A549 (cell line): ENCODE measurements around the gene PSEN2. TPM values are rescaled to one million over a fixed set of nuclear protein-coding genes. Genes with fewer than 3 reads are reported as not detected.

Experiments used
- ATAC-seq, 2 experiments: fragments of 200-7000 bp in 1 of 2; fragments of >200 bp in 1 of 2; cut with Nextera tagmentation in 1 of 2; cut with Tn5 transposase in 1 of 2; 3 replicates each; pipeline versions ENCODE4 v1.8.0 to v1.9.1; 2018 to 2020; ENCODE audit warnings: mild to moderate bottlenecking in 1 of 2, moderate library complexity in 1 of 2
- CTCF ChIA-PET: fragments of 300-600 bp; sonication (Branson Sonifier 250); formaldehyde crosslinking; extraction: SDS; loops from one replicate; lab custom pipeline; 2021; ENCODE audit warnings: antibody characterized with exemption, inconsistent platforms; lab: Yijun Ruan, JAX
- POLR2A ChIA-PET: fragments of 350-600 bp; formaldehyde crosslinking; extraction: SDS; loops from one replicate; lab custom pipeline; 2021; ENCODE audit warnings: antibody characterized with exemption, inconsistent platforms; lab: Yijun Ruan, JAX
- DNase-seq, 2 experiments: peaks; one replicate each; pipeline versions ENCODE4 v3.0.0 to v3.0.0-alpha.2; 2011 to 2016; ENCODE audit warnings: low read depth in 1 of 2, low spot score in 1 of 2
- FAIRE-seq: peaks from 2 replicates; lab custom pipeline; 2011; peaks lifted over from hg19 to GRCh38; lab: Jason Lieb, UNC
- H3K27ac ChIP-seq, 2 experiments: fragments of >200 bp; sonication (Bioruptor Twin); formaldehyde crosslinking; 3 replicates each; pipeline ENCODE4 v1.5.1; 2016 to 2017
- H3K4me1 ChIP-seq: fragments of >200 bp; sonication (Bioruptor Twin); formaldehyde crosslinking; 3 replicates; pipeline ENCODE4 v1.6.1; 2016
- H3K4me2 ChIP-seq: fragments of >200 bp; sonication (Bioruptor Twin); formaldehyde crosslinking; 3 replicates; pipeline ENCODE4 v1.6.1; 2016
- H3K4me3 ChIP-seq: fragments of >200 bp; sonication (Bioruptor Twin); formaldehyde crosslinking; 3 replicates; pipeline ENCODE4 v1.5.1; 2016
- H3K9me3 ChIP-seq: fragments of >200 bp; sonication (Bioruptor Twin); formaldehyde crosslinking; 3 replicates; pipeline ENCODE4 v1.6.1; 2016
- CHD2 ChIP-seq: fragments of 150-350 bp; IDR thresholded peaks from 2 replicates; pipeline ENCODE4 v1.6.1; 2014; ENCODE audit warnings: low read length; ENCODE audit not compliant: partially characterized antibody
- CTCF ChIP-seq: fragments of >200 bp; sonication (Bioruptor Twin); formaldehyde crosslinking; IDR thresholded peaks from 3 replicates; pipeline ENCODE4 v1.5.1; 2016
- EHF ChIP-seq: fragments of 250-450 bp; sonication (Bioruptor Pico); IDR thresholded peaks from 2 replicates; pipeline ENCODE4 v1.5.0; 2020; ENCODE audit warnings: mild to moderate bottlenecking
- EHMT2 ChIP-seq: fragments of 200-600 bp; sonication (generic); IDR thresholded peaks from 2 replicates; pipeline ENCODE4 v1.6.1; 2016; ENCODE audit warnings: antibody characterized with exemption, low read depth, mild to moderate bottlenecking, moderate library complexity
- EP300 ChIP-seq, 2 experiments: fragments of >200 bp; sonication (Bioruptor Twin); formaldehyde crosslinking; IDR thresholded peaks; 2 replicates in 1 of 2; 3 replicates in 1 of 2; pipeline ENCODE4 v1.6.1; 2016 to 2017
- FOSB ChIP-seq: fragments of 250-450 bp; sonication (Bioruptor Pico); IDR thresholded peaks from 2 replicates; pipeline ENCODE4 v1.5.0; 2020; ENCODE audit warnings: mild to moderate bottlenecking, moderate library complexity
- HOXB5 ChIP-seq: fragments of 250-450 bp; sonication (Bioruptor Pico); IDR thresholded peaks from 2 replicates; pipeline ENCODE4 v1.5.0; 2020; ENCODE audit warnings: mild to moderate bottlenecking, moderate library complexity
- JUNB ChIP-seq: fragments of >200 bp; sonication (Bioruptor Twin); formaldehyde crosslinking; IDR thresholded peaks from 2 replicates; pipeline ENCODE4 v1.6.1; 2016
- MYC ChIP-seq: IDR thresholded peaks from 2 replicates; pipeline ENCODE4 v1.6.1; 2012; ENCODE audit warnings: mild to moderate bottlenecking, inconsistent platforms, low read length, improper control_type of control experiment, borderline replicate concordance
- NFE2L2 ChIP-seq: fragments of 150-350 bp; conservative IDR thresholded peaks from 2 replicates; pipeline ENCODE4 v1.6.1; 2014; ENCODE audit warnings: low read length
- NPAS2 ChIP-seq: fragments of 250-450 bp; sonication (Bioruptor Pico); IDR thresholded peaks from 2 replicates; pipeline ENCODE4 v1.8.0; 2022; ENCODE audit warnings: mild to moderate bottlenecking, moderate library complexity, borderline replicate concordance
- POLR2A ChIP-seq: IDR thresholded peaks from 2 replicates; pipeline ENCODE4 v1.6.1; 2012; ENCODE audit warnings: mild to moderate bottlenecking, low read length
- RARB ChIP-seq: fragments of 250-450 bp; sonication (Bioruptor Pico); IDR thresholded peaks from 2 replicates; pipeline ENCODE4 v1.8.0; 2021; ENCODE audit warnings: mild to moderate bottlenecking, moderate library complexity
- REST ChIP-seq: fragments of 200-600 bp; sonication (generic); IDR thresholded peaks from 2 replicates; pipeline ENCODE4 v1.6.1; 2016; ENCODE audit warnings: antibody characterized with exemption, mild to moderate bottlenecking, moderate library complexity
- RNF2 ChIP-seq: fragments of 200-600 bp; sonication (generic); IDR thresholded peaks from 2 replicates; pipeline ENCODE4 v1.6.1; 2016; ENCODE audit warnings: low read depth, mild to moderate bottlenecking, antibody characterized with exemption, moderate library complexity, borderline replicate concordance
- SREBF2 ChIP-seq: fragments of 450-650 bp; IDR thresholded peaks from 2 replicates; pipeline ENCODE4 v1.6.1; 2014; ENCODE audit warnings: mild to moderate bottlenecking, moderate library complexity
- USF2 ChIP-seq: fragments of 450-650 bp; IDR thresholded peaks from 2 replicates; pipeline ENCODE4 v1.6.1; 2014; ENCODE audit warnings: antibody characterized with exemption
- ZC3H11A ChIP-seq: fragments of 450-650 bp; IDR thresholded peaks from 2 replicates; pipeline ENCODE4 v1.6.1; 2014; ENCODE audit warnings: antibody characterized with exemption, mild to moderate bottlenecking
- ZSCAN20 ChIP-seq: fragments of 250-450 bp; sonication (Bioruptor Pico); IDR thresholded peaks from 2 replicates; pipeline ENCODE4 v1.8.0; 2022; ENCODE audit warnings: mild to moderate bottlenecking, moderate library complexity
- WGBS: methylation state at CpG from one replicate; pipeline ENCODE4 v1.1.6; 2017; ENCODE audit errors: missing lambda C conversion rate; 5-methylcytosine and 5-hydroxymethylcytosine counted together
- polyA plus RNA-seq, 4 experiments: library from polyadenylated mRNA; depleted of rRNA in 3 of 4; stranded (reverse); fragments of >200 nt; fragmentation: RNase III in 1 of 4; extraction: RNeasy Plus Mini Kit Qiagen cat#74134 plus additional on column Dnase treatment in 1 of 4; gene quantifications; 2 replicates in 3 of 4; 3 replicates in 1 of 4; pipeline ENCODE4 v1.2.3, GENCODE V29; 2011 to 2017

Gene PSEN2
- polyA plus RNA-seq, 2 of the 4 experiments (the other 2 are of a cell fraction): 23.4 to 24.2 TPM

GRCh38 chr1:226886122-226886901 lies 15.9 kb downstream of the PSEN2 start:
- Histone ChIP-seq H3K27ac (no peak overlapping the region), H3K9me3 (no peaks in the 10 kb centered on the region), H3K4me3 (no peak overlapping the region), H3K4me2 (no peak overlapping the region), H3K4me1 (peaks cover 5% of the 10 kb centered on the region; the same call in 2 of the 3 replicates)
- DNase-seq (no peak), FAIRE-seq (no peak), ATAC-seq (no peak)
- ChIA-PET POLR2A (no interaction called here), CTCF (no interaction called here)
- 85% methylated on average over 9 of the region's 9 CpGs for WGBS
- no peak for TF ChIP-seq USF2
- TF ChIP-seq NPAS2: no peak
- TF ChIP-seq RARB (CRISPR knock-in tag): no peak
- TF ChIP-seq REST: no peak
- TF ChIP-seq RNF2: no peak
- no peak for TF ChIP-seq CTCF
- no peak for TF ChIP-seq SREBF2
- TF ChIP-seq HOXB5 (CRISPR knock-in tag): no peak
- TF ChIP-seq JUNB: no peak

- TF ChIP-seq EP300 (IDR thresholded peaks at IDR 0.05): no peak
- TF ChIP-seq POLR2A: no peak
- no peak for TF ChIP-seq ZC3H11A
- no peak for TF ChIP-seq MYC
- no peak for TF ChIP-seq EHMT2
- no peak for TF ChIP-seq CHD2
- no peak for TF ChIP-seq EHF (CRISPR knock-in tag)
- TF ChIP-seq FOSB (CRISPR knock-in tag): no peak
- TF ChIP-seq RARB (CRISPR knock-in tag): no peak
- TF ChIP-seq ZSCAN20 (CRISPR knock-in tag): no peak
- no peak for TF ChIP-seq NFE2L2
- TF ChIP-seq HOXB5 (CRISPR knock-in tag): no peak
- no peak for TF ChIP-seq CTCF
- DNase-seq: no peak
- Histone ChIP-seq H3K4me2 (no peak overlapping the region), H3K4me3 (no peak overlapping the region), H3K27ac (no peak overlapping the region), H3K4me1 (peaks cover 5% of the 10 kb centered on the region; the same call in 2 of the 3 replicates), H3K9me3 (no peaks in the 10 kb centered on the region)
- no peak for ATAC-seq
- POLR2A ChIA-PET: no interaction called here
- WGBS: 93% methylated on average over 5 of the region's 6 CpGs
- FAIRE-seq: no peak
- CTCF ChIA-PET: no interaction called here
These were observed 16.6 kb downstream of the PSEN2 start for GRCh38 chr1:226887006-226887405.
